SU-DHL-6 (cell line): ENCODE results near the gene ANKRD34A.

Source experiments
- H2AFZ ChIP-seq: fragments of 200-600 bp; sonication (generic); 2 replicates; pipeline ENCODE4 v1.6.1; 2014; ENCODE audit warnings: low read depth, mild to moderate bottlenecking, moderate library complexity, mixed read lengths, antibody characterized with exemption, low read length; ENCODE audit not compliant: severe bottlenecking
- H3F3A ChIP-seq: fragments of 200-600 bp; shearing (Covaris generic); 2 replicates; pipeline ENCODE4 v1.6.0; 2016; ENCODE audit warnings: antibody characterized with exemption, mild to moderate bottlenecking; ENCODE audit not compliant: insufficient read depth
- H3K27ac ChIP-seq: fragments of 200-600 bp; sonication (generic); 2 replicates; pipeline ENCODE4 v1.5.1; 2016; ENCODE audit warnings: low read depth, mild to moderate bottlenecking, low read length, moderate library complexity, mixed read lengths
- H3K27me3 ChIP-seq: fragments of 200-600 bp; sonication (generic), shearing (Covaris generic); 2 replicates; pipeline ENCODE4 v1.6.0; 2014; ENCODE audit warnings: mild to moderate bottlenecking, low read length
- H3K36me3 ChIP-seq: fragments of 200-600 bp; sonication (generic); 2 replicates; pipeline ENCODE4 v1.6.1; 2014; ENCODE audit warnings: mild to moderate bottlenecking, low read length, mixed read lengths
- H3K4me2 ChIP-seq: fragments of 300-600, 200-600 bp; shearing (Covaris generic), sonication (generic); 2 replicates; pipeline ENCODE4 v1.6.0; 2014; ENCODE audit warnings: low read length, low read depth, mild to moderate bottlenecking; ENCODE audit not compliant: poor library complexity, severe bottlenecking
- H3K4me3 ChIP-seq: fragments of 200-600 bp; sonication (generic); 2 replicates; pipeline ENCODE4 v1.5.1; 2014; ENCODE audit warnings: antibody characterized with exemption, low read length, mild to moderate bottlenecking, mixed read lengths; ENCODE audit not compliant: insufficient read depth, poor library complexity, severe bottlenecking
- H3K79me2 ChIP-seq: fragments of 200-600 bp; sonication (generic); 2 replicates; pipeline ENCODE4 v1.6.1; 2014; ENCODE audit warnings: mild to moderate bottlenecking, low read length, moderate library complexity; ENCODE audit not compliant: insufficient read depth
- H3K9ac ChIP-seq: fragments of 200-600 bp; sonication (generic); 2 replicates; pipeline ENCODE4 v1.7.0; 2014; ENCODE audit warnings: mild to moderate bottlenecking, low read length
- H3K9me2 ChIP-seq: fragments of 200-600 bp; sonication (generic); replicated peaks from 2 replicates; pipeline ENCODE4 v1.6.1; 2014; ENCODE audit warnings: low read length; ENCODE audit not compliant: insufficient read depth
- H3K9me3 ChIP-seq: fragments of 200-600 bp; sonication (generic); 2 replicates; pipeline ENCODE4 v1.6.1; 2014; ENCODE audit warnings: low read length, mixed read lengths; ENCODE audit not compliant: insufficient read depth
- H4K20me1 ChIP-seq: fragments of 200-600 bp; sonication (generic); 2 replicates; pipeline ENCODE4 v1.6.1; 2014; ENCODE audit warnings: low read depth, mild to moderate bottlenecking, antibody characterized with exemption, low read length, moderate library complexity, mixed read lengths
- CTCF ChIP-seq: fragments of 200-600 bp; sonication (generic); IDR thresholded peaks from one replicate; pipeline ENCODE4 v1.5.1; 2017; ENCODE audit warnings: antibody characterized with exemption, mild to moderate bottlenecking, low read length, moderate library complexity; ENCODE audit not compliant: insufficient read depth, poor library complexity, severe bottlenecking
- EZH2phosphoT487 ChIP-seq: fragments of 200-600 bp; sonication (generic), shearing (Covaris generic); conservative IDR thresholded peaks from 2 replicates; pipeline ENCODE4 v1.6.1; 2018; ENCODE audit warnings: mild to moderate bottlenecking, antibody characterized with exemption, low read length, moderate library complexity, mixed read lengths

ANKRD34A gene

DNA sequence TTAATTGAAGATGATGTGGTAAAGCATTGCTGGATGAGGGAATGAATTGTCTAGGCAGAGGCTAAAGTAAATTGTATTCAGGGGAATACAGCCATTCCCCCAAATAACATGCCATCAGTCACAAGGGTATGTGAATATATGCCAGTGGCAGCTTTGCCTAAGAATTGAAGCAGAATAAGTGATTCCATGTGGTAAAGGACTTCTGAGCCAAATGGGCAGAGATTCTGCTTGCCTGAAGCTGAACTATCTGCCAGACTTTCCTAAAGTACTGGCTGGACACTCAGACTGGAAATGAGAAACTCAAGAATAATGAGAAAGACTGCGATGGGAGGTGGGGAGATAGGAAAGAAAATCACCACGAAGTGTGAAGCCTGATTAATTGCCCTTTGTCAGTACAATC lies 8.9 kb downstream of the ANKRD34A start:
- H3K79me2 ChIP-seq, result no peaks in the 10 kb centered on the region

DNA sequence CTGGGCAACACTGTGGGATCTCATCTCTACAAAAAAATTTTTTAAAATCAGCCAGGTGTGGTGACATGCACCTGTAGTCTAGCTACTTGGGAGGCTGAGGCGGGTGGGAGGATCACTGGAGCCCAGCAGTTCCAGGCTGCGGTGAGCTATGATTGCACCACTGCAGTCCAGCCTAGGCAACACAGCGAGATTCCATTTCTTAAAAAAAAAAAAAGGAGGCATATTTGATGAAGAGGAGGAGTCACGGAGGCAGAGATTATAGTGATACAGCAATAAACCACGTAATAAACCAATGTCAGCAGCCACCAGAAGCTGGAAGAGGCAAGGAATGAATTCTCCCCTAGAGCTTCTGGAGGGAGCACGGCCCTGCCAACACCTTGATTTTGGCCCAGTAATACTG lies 10.5 kb downstream of the ANKRD34A start:
- no peaks in the 10 kb centered on the region for H3K9me3 ChIP-seq
- H3K4me2 ChIP-seq, result no peak overlapping the region
- no peak overlapping the region for H3K27ac ChIP-seq
- H3K4me3 ChIP-seq, result no peak overlapping the region
- no peaks in the 10 kb centered on the region for H3K79me2 ChIP-seq
- peaks cover 15% of the 10 kb centered on the region; the same call in 1 of the 2 replicates for H3F3A ChIP-seq
- no peaks in the 10 kb centered on the region for H3K36me3 ChIP-seq
- H3K27me3 ChIP-seq, result no peaks in the 10 kb centered on the region
- H3K9ac ChIP-seq, result no peak overlapping the region
- no peak for TF ChIP-seq CTCF
- no peak for TF ChIP-seq EZH2phosphoT487
- H2AFZ ChIP-seq, result no peak overlapping the region
- no peaks in the 10 kb centered on the region for H3K9me2 ChIP-seq
- no peaks in the 10 kb centered on the region for H4K20me1 ChIP-seq

More for the DNA sequence above, 8.9 kb downstream of the ANKRD34A start:
- no peak for TF ChIP-seq CTCF
- TF ChIP-seq EZH2phosphoT487, result no peak
- Histone ChIP-seq H3K36me3 (no peaks in the 10 kb centered on the region), H3K27me3 (no peaks in the 10 kb centered on the region), H3K4me2 (no peak overlapping the region), H2AFZ (no peak overlapping the region), H3K27ac (no peak overlapping the region), H3K4me3 (no peak overlapping the region), H3K9me3 (no peaks in the 10 kb centered on the region), H3K9me2 (no peaks in the 10 kb centered on the region), H4K20me1 (no peaks in the 10 kb centered on the region), H3F3A (peaks cover 27% of the 10 kb centered on the region; the same call in 1 of the 2 replicates), H3K9ac (no peak overlapping the region)

- Histone ChIP-seq H3K79me2 (no peaks in the 10 kb centered on the region), H3K9me3 (no peaks in the 10 kb centered on the region), H3K27me3 (no peaks in the 10 kb centered on the region), H3K9ac (no peak overlapping the region), H2AFZ (no peak overlapping the region), H3K4me3 (no peak overlapping the region), H3K9me2 (no peaks in the 10 kb centered on the region), H3K36me3 (no peaks in the 10 kb centered on the region), H3F3A (peaks cover 13% of the 10 kb centered on the region; the same call in 1 of the 2 replicates), H4K20me1 (no peaks in the 10 kb centered on the region), H3K27ac (no peak overlapping the region), H3K4me2 (no peak overlapping the region)
- TF ChIP-seq CTCF, result no peak
- TF ChIP-seq EZH2phosphoT487, result no peak
These were observed 11.5 kb downstream of the ANKRD34A start for GRCh38 chr1:145952903-145953302.
